Measurements from ENCODE around the gene CACUL1.
"Not testable (repeated sequence)": the region's sequence is repeated elsewhere in the genome, so short reads cannot be mapped to it uniquely, and the experiment has no call there.

The CACUL1 gene

DNA sequence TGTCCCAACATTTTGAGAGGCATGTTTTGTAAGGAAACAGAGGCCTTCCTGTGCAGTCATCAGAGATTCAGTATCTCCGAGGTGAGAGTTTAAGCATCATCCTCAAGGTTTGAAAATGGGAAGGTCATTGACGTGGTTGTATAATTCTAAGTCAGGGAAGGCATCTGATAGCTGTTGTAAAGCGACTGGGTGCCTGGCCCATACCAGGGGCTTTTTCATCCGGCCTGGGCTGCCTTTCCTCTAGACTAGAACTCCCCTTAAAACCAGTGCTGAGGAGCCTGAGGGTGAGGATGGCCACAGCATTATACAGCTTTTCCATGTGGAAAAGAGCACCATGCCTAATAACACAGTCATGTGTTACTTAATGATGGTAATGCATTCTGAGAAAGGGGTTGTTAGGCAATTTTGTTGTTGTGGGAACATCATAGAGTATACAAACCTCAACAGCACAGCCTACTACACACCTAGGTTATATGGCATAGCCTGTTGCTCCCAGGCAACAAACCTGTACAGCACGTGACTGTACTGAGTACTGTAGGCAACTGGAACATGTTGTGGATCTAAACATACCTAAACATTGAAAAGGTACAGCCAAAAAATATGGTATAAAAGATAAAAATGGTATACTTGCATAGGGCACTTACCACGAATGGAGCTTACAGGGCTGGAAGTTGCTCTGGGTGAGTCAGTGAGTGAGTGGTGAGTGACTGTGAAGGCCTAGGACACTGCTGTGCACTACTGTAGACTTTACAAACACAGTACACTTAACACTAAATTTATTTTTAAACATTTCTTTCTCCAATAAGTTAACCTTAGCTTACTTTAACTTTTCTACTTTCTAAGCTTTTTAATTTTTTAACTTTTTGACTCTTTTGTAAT is 13.5 kb upstream of the CACUL1 start:
- DNase-seq (ENCODE audit: low spot score) = no peak

DNA sequence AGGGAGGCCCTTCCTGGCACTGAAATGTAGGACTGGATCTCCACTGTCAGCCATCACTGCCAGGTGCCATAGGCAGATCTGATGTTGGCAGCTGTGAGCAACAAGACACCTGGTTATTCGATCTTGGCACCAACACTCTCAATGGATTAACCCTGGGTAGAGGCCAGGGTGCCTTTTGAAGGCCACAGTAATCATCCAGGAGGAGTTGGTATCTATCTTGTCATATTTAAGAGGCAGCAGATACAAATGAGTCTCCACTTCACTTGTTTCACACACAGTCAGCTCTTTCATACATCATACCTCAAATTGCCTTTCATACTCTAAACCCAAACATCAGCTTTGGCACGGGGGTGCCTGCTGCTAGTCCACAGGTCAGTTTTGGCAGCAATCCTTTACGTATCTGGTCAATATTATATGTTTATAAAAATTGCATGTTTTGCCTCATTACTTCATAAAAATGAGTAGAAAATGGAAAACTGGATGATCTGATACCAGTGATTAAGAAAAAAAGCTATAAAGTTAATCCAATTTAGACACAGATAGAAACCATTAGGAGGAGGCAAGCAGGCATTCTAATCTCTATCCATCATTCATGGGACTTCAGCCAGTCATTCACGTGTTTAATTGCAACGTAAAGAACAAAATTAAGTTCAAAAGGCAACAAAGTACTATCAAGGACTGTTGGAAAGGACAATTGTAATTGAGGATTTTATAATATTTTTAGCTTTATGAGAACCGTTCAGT is 12.7 kb upstream of the CACUL1 start:
- no peak for DNase-seq (ENCODE audit: low spot score)

DNA sequence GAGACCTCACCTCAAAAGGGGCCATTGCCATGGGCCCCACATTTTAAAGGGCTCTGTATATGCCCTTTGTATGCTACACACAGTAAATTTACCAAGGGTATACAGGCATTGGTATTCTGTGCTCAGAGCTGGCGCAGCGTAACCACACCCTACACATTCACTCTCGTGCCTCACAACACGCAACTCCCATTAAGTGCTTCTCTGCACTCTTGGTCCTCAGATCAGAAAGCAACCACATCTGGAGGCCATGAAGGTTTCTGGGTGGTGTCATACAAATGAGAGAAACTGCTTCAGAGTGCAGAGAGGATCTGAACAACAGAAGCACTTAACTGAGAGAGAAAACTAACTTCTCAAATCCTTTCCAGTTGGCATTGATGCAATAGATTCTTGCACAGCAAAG is 9.4 kb upstream of the CACUL1 start:
- no peak for DNase-seq (ENCODE audit: low spot score)

DNA sequence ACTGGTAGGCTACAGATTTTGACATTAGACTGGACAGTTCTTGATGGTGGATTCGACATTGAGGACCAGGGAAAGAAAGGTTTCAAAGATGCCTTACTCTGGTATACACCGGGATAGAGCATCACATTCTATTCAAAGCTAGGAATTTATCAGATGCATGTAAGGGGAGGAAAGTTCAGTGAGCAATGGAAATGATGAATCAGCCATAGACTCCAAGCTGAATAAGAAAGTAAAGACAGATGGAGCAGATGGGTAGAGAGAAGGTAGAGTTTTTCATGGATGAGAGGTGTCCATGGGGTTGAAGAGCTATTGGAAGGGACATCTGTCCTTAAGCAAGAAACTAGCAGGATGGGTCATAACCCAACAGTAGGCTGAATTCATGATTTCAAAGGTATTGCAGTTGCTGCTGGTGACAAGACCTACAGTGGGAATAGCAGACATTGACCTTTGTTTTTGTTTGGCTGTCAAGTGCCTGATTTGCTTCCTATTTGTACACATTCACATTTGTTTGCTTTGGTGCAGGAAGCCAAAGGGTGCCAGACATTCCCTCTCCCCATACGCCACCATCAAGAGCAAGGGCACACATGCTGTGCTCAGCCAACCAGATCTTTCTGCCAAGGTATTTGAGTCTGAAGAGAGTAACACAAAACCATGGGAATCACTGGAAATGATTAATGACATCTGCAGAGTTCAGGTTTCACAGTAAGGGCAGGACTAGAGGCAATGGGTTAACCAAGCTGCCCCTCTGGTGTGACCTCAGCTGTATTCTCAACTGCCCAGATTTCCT is 8.6 kb upstream of the CACUL1 start:
- DNase-seq (ENCODE audit: low spot score) = no peak

DNA sequence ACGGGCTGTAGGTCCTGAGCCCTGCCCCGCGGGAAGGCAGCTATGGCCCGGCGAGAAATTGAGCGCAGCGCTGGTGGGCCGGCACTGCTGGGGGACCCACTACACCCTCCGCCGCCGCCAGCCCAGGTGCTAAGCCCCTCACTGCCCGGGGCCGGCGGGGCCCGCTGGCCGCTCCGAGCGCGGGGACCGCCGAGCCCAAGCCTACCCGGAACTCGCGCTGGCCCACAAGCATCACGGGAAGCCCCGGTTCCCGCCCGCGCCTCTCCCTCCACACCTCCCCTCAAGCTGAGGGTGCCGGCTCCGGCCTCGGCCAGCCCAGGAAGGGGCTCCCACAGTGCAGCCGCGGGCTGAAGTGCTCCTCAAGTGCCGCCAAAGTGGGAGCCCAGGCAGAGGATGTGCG is 5.5 kb upstream of the CACUL1 start:
- no peak for DNase-seq (ENCODE audit: low spot score)

DNA sequence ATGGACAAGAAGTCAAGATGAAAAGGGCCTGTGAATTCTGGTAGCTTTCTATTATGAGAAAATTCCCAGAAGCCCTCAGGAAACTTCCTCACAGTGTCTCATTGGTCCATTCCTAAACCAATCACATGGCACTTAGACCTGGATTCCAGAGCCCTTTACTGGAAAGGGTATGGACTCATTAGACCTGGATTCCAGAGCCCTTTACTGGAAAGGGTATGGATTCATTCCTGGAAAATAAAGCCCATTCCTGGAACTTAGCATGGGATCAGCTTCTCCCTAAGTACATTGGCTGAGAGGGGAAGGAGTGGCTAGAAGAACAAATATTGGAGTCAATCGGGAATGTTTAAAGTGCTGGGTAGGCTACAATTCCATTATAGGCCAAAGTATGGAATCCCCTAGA is 3.7 kb upstream of the CACUL1 start:
- DNase-seq (ENCODE audit: low spot score) = no peak

DNA sequence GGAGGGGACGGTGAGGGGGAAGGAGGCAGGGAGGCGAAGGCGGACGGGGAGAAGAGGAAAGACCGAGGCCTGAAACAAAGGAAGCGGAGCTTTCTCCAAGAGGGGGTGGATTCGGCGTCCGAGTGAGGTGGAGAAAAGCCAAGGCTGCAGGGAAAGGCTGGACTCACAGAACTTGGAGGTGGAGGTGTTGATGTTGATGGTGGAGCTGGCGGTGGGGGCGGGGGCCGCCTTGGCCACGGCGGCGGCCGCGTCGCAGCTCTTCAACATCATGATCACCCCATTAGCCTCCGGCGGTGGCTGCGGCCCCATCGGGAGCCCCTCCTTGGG is 578 bp downstream of the CACUL1 start:
- peak; percentile 61 for DNase-seq (ENCODE audit: low spot score)

DNA sequence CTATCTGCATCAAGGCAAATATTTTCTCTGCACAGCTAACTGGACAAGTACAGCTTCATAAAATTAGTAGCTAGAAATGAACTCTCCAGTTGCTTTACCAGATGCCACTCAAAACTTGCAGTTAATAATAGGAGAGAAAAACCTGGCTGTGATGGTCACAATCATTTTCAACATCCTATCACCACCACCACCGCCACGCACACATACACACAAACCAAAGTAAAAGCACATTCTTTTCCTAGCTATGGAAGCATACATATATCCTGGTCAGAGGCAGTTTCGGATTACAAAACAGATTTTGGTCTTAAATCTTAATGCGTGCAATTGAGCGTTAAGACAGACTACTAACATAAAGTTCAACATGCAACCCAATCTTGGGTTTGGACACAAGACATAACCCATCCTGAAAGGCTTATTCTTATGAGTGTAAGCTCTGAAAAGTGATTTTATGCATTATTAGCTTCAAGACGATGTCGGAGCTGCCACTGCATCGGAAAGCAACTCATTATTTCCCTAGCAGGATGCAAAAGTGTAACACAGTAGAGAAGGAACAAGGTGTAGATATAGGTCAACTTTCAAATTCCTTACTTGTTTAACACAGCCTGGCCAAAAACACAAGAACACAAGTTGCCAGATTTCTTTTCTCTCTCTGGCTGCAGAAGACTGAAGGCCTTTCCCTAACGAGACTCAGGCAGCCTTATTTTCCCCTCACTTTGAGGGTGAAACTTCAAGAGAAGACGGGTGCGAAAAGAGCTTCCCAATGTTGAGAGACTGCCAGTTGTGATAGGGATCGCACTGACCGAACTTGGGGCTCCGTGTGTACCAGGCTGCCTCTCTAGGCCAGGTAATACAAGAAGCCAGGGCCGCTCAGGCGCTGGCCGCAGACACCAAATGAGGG is 1.2 kb downstream of the CACUL1 start:
- no peak for DNase-seq (ENCODE audit: low spot score)

DNA sequence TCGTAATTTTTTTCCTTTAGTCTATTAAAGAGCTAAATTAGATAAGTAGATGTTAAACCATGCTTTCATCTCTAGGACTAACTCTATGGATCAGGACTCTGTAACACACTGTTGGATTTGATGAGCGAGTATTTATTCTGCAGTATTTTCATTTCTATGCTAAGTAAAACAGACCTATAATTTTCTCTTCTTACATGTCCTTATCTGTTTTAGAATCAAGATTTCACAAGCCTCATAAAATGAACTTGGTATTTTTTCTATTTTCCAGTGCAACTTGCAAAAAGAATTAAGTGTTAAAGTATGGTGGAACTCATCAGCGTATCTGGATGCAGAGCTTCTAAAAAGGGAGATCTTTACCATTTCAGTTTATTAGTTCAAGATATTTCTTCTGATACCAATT is 2.4 kb downstream of the CACUL1 start:
- no peak for DNase-seq (ENCODE audit: low spot score)

DNA sequence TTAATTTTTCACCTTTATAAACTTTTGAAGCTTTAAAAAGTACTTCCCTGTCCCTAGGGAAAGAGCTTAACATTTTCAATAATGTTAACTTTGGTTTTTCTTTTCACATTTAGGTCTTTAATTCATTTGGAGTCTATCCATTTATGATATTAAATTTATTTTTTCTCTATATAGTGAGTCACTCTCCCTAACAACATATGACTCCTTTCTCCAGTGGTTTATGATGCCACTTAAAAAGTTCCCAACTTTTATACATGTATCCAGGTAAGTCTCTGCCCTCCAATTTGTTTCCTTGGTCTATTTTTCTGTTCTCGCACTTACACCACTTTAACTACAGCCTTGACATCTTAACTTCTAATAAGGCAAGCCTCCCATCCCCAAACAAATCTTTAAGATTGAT is 3.5 kb downstream of the CACUL1 start:
- no peak for DNase-seq (ENCODE audit: low spot score)

DNA sequence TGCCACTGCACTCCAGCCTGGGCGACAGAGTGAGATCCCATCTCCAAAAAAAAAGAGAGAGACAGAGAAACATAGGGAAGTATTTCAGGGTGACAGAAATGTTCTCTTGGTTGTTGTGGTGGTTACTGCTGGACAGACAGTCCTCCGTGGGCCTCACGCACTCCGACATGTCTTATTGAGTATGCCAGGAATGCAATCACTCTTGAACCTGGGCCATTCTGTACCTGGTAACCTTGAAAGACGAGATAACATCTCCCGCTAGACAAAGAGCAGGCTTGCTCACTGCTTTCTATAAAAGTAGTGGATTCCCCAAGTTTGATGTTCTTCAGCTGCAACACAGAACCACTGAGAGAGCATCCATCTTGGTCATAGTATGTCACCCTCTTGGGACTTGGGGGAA is 6.7 kb downstream of the CACUL1 start:
- DNase-seq (ENCODE audit: low spot score) = no peak

DNA sequence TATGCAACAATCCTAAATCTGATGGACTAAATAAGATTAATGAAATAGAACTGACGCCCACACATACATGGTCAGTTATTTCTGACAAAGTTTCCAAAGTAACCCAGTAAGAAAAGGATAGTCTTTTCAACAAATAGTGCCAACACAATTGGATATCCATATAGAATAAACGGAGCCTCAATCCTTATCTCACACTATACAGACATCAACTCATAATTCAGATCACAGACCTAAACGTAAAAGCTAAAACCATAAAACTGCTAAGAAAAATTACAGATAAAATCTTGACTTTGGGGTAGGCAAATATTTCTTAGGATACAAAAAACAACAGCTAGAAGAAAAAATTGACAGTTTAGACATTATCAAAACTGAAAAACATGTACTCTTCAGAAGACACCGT is 8.5 kb downstream of the CACUL1 start:
- DNase-seq (ENCODE audit: low spot score) = no peak

DNA sequence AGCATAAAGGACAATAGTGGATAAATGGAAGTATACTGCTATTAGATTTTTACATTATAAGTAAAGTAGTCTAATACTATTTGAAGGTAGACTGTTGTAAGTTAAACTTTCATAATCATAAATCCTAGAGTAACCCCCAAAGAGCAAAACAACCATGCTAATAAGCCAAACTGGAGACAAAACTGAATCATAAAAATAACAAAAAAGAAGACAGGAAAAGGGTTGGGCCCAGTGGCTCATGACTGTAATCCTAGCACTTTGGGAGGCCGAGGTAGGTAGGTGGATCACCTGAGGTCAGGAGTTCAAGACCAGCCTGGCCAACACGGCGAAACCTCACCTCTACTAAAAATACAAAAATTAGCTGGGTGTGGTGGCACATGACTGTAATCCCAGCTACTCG is 9.7 kb downstream of the CACUL1 start:
- DNase-seq (ENCODE audit: low spot score) = no peak

DNA sequence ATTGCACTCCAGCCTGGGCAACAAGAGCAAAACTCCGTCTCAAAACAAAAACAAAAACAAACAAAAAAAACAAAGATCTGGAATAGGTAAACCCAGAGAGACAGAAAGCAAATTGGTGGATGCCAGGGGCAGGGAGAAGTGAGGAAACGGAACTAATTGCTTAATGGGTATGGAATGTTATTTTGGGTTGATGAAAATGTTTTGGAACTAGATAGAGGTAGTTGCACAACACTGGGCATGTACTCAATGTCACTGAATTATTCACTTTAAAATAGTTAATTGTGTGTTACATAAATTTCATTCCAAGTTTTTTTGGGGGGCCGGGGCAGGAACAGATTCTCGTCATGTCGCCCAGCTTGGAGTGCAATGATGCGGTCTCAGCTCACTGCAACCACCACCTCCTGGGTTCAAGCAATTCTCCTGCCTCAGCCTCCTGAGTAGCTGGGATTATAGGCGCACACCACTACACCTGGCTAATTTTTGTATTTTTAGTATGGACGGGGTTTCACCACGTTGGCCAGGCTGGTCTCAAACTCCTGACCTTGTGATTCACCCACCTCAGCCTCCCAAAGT is 10.3 kb downstream of the CACUL1 start:
- not testable (repeated sequence) for DNase-seq (ENCODE audit: low spot score)

DNA sequence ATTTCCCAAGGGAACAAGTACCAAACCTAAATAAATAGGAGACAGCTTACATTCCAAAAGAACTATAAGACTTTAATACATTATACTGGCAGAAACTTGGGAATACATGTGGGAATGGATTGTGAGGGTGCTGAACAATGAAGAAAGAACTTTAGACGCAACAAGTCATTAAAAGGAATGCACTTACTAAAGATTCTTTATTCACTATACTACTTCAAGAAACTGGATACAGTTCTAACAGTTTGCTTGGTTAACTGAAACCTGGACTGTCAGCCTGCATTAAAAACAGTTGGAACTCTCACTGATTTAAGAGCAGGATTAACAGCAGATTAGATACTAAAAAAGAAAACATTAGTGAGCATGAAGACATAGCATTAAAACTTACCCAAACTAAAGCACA is 12.0 kb downstream of the CACUL1 start:
- no peak for DNase-seq (ENCODE audit: low spot score)

DNA sequence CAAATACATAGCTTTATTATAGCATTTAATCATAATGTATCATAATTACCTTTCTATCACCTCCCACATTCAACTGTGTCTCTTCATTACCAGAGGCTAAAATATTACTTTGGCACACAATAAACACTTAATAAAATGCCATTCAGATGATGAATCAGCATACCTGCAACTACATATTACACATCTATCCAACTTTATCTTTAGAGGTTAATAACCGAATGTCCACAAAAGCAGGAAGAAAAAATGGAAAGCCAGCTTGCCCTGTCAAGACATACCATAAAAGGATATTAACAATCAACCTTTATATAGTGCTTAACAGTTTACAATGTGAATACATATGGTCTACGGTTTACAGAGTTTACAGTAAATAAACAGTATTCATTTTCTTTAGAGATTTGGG is 12.7 kb downstream of the CACUL1 start:
- no peak for DNase-seq (ENCODE audit: low spot score)

DNA sequence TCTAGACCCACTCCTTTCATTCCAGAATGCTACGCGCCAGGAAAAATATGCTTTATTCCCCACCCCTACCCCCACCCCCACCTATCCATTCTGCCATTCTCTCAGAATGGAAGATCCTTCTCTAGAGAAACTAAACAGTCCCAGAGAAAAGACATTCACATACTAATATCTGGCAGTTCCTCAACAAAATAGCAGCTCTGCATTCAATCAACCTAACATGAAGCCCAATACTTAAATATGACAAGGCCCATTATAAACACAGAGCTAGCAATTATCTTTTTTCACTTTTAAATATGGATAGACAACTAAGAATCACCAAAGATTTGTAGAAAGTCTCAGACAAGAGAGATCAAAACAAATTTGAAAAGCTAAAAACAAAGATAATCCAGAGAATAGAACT is 16.4 kb downstream of the CACUL1 start:
- DNase-seq (ENCODE audit: low spot score) = no peak

DNA sequence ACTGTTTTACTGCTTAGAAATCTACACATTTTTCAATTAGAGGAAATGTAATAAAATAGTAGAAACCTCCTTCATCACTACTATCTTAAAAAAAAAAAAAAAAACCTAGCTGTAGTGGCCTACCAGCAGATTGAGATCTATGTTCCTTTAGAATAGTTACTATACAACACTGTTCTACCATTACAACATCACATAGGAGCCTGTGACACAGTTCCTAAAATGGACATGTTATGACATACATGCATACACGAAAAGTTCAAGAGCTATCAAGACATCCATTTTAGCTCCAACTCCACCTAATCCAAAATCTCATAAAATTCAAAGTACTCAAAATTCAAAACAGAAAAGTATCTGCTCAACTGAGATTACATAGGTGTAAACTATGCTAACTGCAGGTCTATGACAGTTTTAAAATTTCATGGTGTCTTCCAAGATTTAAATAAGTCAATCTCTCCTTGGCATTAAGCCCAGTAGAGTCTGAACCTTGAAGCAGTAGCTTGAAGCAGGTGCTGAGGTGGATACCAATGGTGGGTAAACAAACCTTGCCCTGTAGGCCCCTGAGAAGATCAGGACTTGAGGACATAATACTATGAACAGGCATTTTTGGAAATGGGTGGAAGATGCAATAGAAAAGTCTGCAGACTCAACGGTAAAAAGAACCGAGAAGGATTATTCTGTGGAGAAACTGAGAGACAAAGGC is 17.0 kb downstream of the CACUL1 start:
- DNase-seq (ENCODE audit: low spot score) = no peak

DNA sequence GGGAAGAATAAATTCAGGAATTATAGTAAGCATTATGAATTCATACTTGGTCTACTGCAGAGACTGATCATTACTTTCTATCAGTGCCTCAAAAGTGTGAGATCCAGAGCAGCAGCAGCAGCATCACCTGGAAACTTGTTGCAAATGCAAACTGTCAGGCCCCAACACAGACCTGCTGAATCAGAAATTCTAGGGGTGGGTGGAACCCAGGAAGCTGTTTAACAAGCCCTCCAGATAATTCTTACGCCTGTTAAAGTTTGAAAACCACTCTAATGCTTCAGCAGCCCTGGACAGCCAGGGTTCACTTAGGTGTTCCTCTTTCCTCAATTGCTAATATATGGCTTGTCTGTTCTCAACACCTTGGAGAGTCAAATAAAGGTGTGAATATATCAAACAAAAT is 19.5 kb downstream of the CACUL1 start:
- DNase-seq (ENCODE audit: low spot score) = no peak

DNA sequence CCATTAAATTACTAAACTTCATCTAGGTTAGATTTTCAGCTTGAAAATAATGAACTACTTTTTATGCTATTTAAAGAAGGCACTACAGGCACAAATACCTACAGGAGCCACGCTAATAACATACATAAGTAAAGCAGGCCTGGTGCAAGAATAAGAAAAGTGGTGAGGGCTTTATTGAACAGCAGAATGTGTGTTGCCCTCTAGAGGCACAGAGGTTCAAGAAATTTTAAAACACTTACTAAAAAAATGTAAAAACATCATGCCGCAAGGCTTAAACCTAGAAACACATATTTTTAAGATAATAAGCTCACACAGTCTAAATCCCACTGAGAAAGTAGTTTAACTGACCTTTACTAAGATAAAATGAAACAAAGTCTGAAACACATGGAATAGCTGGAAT is 20.3 kb downstream of the CACUL1 start:
- DNase-seq (ENCODE audit: low spot score) = no peak

Measured in HuH-7 (cell line).